HG03469 (cell line): ENCODE data around the gene SYT2.

Experiments used
- ATAC-seq: cut with Tn5 transposase; IDR thresholded peaks from one replicate; pipeline ENCODE4 v1.9.1; 2021; ENCODE audit warnings: mild to moderate bottlenecking, moderate library complexity, moderate number of reproducible peaks; ENCODE audit not compliant: unreplicated experiment

SYT2 gene

GRCh38 chr1:202680586-202681352, 29.5 kb downstream of the SYT2 start:
- ATAC-seq, result no peak

GRCh38 chr1:202679406-202680177, 30.7 kb downstream of the SYT2 start:
- ATAC-seq, result no peak

GRCh38 chr1:202677433-202677832, 32.8 kb downstream of the SYT2 start:
- no peak for ATAC-seq

- ATAC-seq, result no peak
Observed at GRCh38 chr1:202673531-202673930, 36.7 kb downstream of the SYT2 start.

- no peak for ATAC-seq
Observed at GRCh38 chr1:202671399-202671798, 38.9 kb downstream of the SYT2 start.

- no peak for ATAC-seq
Observed at GRCh38 chr1:202665417-202665816, 44.8 kb downstream of the SYT2 start.

- ATAC-seq, result no peak
Observed at GRCh38 chr1:202664083-202664482, 46.2 kb downstream of the SYT2 start.

- no peak for ATAC-seq
Observed at GRCh38 chr1:202663131-202663530, 47.1 kb downstream of the SYT2 start.

- no peak for ATAC-seq
Observed at GRCh38 chr1:202662081-202662480, 48.2 kb downstream of the SYT2 start.

- no peak for ATAC-seq
Observed at GRCh38 chr1:202661136-202661845, 49.0 kb downstream of the SYT2 start.

- ATAC-seq, result no peak
Observed at GRCh38 chr1:202659974-202660373, 50.3 kb downstream of the SYT2 start.

- no peak for ATAC-seq
Observed at GRCh38 chr1:202659541-202659940, 50.7 kb downstream of the SYT2 start.

GRCh38 chr1:202658769-202659168, 51.5 kb downstream of the SYT2 start:
- ATAC-seq, result no peak

GRCh38 chr1:202658251-202658759, 51.9 kb downstream of the SYT2 start:
- ATAC-seq, result no peak

- ATAC-seq, result no peak
Observed at GRCh38 chr1:202656951-202657646, 53.2 kb downstream of the SYT2 start.

- ATAC-seq, result no peak
Observed at GRCh38 chr1:202656057-202656456, 54.2 kb downstream of the SYT2 start.

GRCh38 chr1:202654079-202654478, 56.2 kb downstream of the SYT2 start:
- ATAC-seq, result no peak

GRCh38 chr1:202649553-202650392, 60.5 kb downstream of the SYT2 start:
- no peak for ATAC-seq

GRCh38 chr1:202648605-202649226, 61.5 kb downstream of the SYT2 start:
- ATAC-seq, result no peak
